Measurements from ENCODE around the gene IFRD1.

GRCh38 chr7:112422842-112423496, 27.3 kb upstream of the IFRD1 start:
- TF ChIP-seq TAF1 (IDR thresholded peaks at IDR 0.05; ENCODE audit: low read depth) (no peak), MAX (IDR thresholded peaks at IDR 0.05) (no peak), USF1 (IDR thresholded peaks at IDR 0.05) (0 out of 2 replicates have a peak, but pooled peaks have one; percentile 28), CEBPB (IDR thresholded peaks at IDR 0.05) (peak; percentile 32; the same call in 1 of the 2 replicates), EGR1 (IDR thresholded peaks at IDR 0.05) (no peak), CREB1 (IDR thresholded peaks at IDR 0.05; ENCODE audit: low read depth) (no peak), TCF12 (IDR thresholded peaks at IDR 0.05; ENCODE audit: low read depth) (peak; percentile 90), EP300 (IDR thresholded peaks at IDR 0.05; ENCODE audit: borderline replicate concordance) (peak; percentile 86), TEAD4 (IDR thresholded peaks at IDR 0.05) (peak; percentile 88)
